ENCODE data around the gene SOX15. TPM values are rescaled to one million over a fixed set of nuclear protein-coding genes. Genes with fewer than 3 reads are reported as not detected.
A peak's percentile ranks its signal among the peaks of the same experiment; 100 is the strongest.

SOX15 gene
- total RNA-seq, 1 donor from 2014 or later = 0.65 TPM

- peaks cover 37% of the 10 kb centered on the region for H3K4me1 Mint-ChIP-seq
These were observed 29.5 kb downstream of the SOX15 start for GRCh38 chr17:7560172-7561027.

DNA sequence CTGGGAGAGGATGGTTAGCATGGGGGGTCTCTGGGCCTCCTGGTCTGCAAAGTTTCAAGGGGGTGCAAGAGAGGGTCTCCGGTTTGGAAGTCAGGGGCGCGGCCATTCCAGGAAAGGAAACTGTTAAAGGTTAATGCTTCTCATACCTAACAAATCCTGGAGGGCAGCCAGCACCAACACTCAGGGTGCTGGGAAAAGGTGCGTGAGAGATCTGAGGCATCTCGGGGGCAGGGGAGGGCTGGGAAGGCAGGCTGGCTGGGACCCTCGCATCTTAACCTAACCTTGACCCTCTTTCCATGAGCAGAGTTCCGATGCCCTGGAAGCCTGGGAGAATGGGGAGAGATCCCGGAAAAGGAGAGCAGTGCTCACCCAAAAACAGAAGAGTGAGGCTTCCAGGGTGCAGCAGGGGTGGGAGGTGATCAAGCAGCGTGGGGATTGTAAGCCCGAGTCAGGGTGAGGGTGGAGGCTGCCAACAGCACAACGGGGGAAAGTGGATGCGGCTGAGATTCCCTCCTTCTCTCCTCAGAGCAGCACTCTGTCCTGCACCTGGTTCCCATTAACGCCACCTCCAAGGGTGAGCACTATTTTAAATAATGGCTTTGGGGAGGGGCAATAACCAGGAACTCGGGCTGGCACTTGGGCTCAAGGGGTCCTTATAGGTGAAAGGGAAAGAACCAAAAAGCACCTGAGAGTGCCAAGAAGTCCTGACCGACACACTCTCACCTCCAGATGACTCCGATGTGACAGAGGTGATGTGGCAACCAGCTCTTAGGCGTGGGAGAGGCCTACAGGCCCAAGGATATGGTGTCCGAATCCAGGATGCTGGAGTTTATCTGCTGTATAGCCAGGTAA is 30.3 kb downstream of the SOX15 start:
- H3K36me3 Mint-ChIP-seq (ENCODE audit: low read depth) = no peaks in the 10 kb centered on the region
- peak overlapping the region; percentile 93 for H3K4me3 Mint-ChIP-seq
- no peak for TF ChIP-seq CTCF (conservative IDR thresholded peaks at IDR 0.05)
- no peak for DNase-seq (ENCODE audit: low read depth, low spot score)
- no peaks in the 10 kb centered on the region for H3K9me3 Mint-ChIP-seq
- peaks cover 37% of the 10 kb centered on the region for H3K4me1 Mint-ChIP-seq
- no peak overlapping the region for H3K27ac Mint-ChIP-seq (ENCODE audit: unreplicated experiment)
- H3K27me3 Mint-ChIP-seq (ENCODE audit: low read depth) = peaks cover 9% of the 10 kb centered on the region

More at GRCh38 chr17:7560172-7561027, 29.5 kb downstream of the SOX15 start:
- TF ChIP-seq CTCF (conservative IDR thresholded peaks at IDR 0.05) = peak; percentile 60
- peak; percentile 76 for DNase-seq (ENCODE audit: low read depth, low spot score)
- peak overlapping the region; percentile 81 for H3K27ac Mint-ChIP-seq (ENCODE audit: unreplicated experiment)
- H3K4me3 Mint-ChIP-seq = peak overlapping the region; percentile 93
- H3K27me3 Mint-ChIP-seq (ENCODE audit: low read depth) = peaks cover 9% of the 10 kb centered on the region
- H3K36me3 Mint-ChIP-seq (ENCODE audit: low read depth) = no peaks in the 10 kb centered on the region
- no peaks in the 10 kb centered on the region for H3K9me3 Mint-ChIP-seq

GRCh38 chr17:7558544-7559319 is 31.2 kb downstream of the SOX15 start, which contains the start of gene TNFSF13:
TSS of gene TNFSF13 (plus strand) at chr17:7558750. CDS start at chr17:7559040, 290 bp downstream.
- Mint-ChIP-seq H3K36me3 (ENCODE audit: low read depth) (no peaks in the 10 kb centered on the region), H3K27ac (ENCODE audit: unreplicated experiment) (peak within 1 kb of the TSS; percentile 96), H3K9me3 (no peaks in the 10 kb centered on the region), H3K4me3 (peak within 1 kb of the TSS; percentile 89), H3K4me1 (peaks cover 32% of the 10 kb centered on the region), H3K27me3 (ENCODE audit: low read depth) (peaks cover 9% of the 10 kb centered on the region)
- TF ChIP-seq CTCF (conservative IDR thresholded peaks at IDR 0.05) = no peak
- DNase-seq (ENCODE audit: low read depth, low spot score) = no peak

GRCh38 chr17:7557775-7558543 is 31.9 kb downstream of the SOX15 start:
- H3K27me3 Mint-ChIP-seq (ENCODE audit: low read depth) = peaks cover 9% of the 10 kb centered on the region
- H3K36me3 Mint-ChIP-seq (ENCODE audit: low read depth) = no peaks in the 10 kb centered on the region
- peak overlapping the region; percentile 89 for H3K4me3 Mint-ChIP-seq
- TF ChIP-seq CTCF (conservative IDR thresholded peaks at IDR 0.05) = no peak
- H3K27ac Mint-ChIP-seq (ENCODE audit: unreplicated experiment) = peak overlapping the region; percentile 96
- peaks cover 31% of the 10 kb centered on the region for H3K4me1 Mint-ChIP-seq
- no peaks in the 10 kb centered on the region for H3K9me3 Mint-ChIP-seq
- no peak for DNase-seq (ENCODE audit: low read depth, low spot score)

Data from neural crest cell (in vitro differentiated cells).